Islet of Langerhans (tissue), 1 donor: ENCODE results near the gene PROZ.
"Not testable (repeated sequence)": the region's sequence is repeated elsewhere in the genome, so short reads cannot be mapped to it uniquely, and the experiment has no call there.

Experiments used
- FAIRE-seq: peaks from one replicate; lab custom pipeline; 2011; peaks lifted over from hg19 to GRCh38; lab: Jason Lieb, UNC

Gene PROZ, protein sequence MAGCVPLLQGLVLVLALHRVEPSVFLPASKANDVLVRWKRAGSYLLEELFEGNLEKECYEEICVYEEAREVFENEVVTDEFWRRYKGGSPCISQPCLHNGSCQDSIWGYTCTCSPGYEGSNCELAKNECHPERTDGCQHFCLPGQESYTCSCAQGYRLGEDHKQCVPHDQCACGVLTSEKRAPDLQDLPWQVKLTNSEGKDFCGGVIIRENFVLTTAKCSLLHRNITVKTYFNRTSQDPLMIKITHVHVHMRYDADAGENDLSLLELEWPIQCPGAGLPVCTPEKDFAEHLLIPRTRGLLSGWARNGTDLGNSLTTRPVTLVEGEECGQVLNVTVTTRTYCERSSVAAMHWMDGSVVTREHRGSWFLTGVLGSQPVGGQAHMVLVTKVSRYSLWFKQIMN

DNA sequence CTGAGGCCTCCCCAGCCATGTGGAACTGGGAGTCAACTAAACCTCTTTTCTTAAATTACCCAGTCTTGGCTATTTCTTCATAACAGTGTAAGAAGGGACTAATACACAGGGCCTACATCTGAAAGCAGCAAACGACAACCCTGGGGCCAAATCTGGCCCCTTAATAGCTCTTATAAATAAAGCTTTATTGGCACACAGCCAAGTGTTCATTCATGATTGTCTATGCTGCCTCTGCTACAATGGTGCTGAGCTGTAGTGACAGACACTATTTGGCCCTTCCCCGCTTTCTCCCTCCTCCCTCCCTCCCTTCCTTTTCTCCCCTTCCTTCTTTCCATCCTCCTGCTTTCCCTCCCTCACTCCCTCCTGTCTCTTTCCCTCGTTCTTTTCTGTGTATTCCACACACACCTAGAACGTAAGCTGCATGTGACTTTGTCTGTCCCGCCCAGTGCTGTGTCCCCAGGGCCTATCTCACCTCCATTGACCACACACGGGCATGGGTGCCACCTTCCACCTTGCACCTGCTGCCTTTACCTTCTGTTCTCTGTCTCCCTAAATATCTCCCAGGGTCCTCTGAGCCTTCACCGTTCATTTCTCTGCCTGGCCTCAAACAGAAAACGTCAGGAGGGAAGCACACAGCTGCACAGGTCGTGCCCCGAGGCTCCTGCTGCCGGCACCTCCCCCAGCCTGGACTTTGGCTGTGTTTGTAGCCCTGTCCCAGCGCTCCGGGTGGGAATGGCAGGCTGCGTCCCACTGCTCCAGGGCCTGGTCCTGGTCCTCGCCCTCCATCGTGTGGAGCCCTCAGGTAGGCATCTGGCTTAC is at the start of gene PROZ:
Gene PROZ (plus strand): TSS at position 720 of the 819 bp plus-strand sequence. CDS start 13 bp downstream, at position 733.
- FAIRE-seq, result no peak

DNA sequence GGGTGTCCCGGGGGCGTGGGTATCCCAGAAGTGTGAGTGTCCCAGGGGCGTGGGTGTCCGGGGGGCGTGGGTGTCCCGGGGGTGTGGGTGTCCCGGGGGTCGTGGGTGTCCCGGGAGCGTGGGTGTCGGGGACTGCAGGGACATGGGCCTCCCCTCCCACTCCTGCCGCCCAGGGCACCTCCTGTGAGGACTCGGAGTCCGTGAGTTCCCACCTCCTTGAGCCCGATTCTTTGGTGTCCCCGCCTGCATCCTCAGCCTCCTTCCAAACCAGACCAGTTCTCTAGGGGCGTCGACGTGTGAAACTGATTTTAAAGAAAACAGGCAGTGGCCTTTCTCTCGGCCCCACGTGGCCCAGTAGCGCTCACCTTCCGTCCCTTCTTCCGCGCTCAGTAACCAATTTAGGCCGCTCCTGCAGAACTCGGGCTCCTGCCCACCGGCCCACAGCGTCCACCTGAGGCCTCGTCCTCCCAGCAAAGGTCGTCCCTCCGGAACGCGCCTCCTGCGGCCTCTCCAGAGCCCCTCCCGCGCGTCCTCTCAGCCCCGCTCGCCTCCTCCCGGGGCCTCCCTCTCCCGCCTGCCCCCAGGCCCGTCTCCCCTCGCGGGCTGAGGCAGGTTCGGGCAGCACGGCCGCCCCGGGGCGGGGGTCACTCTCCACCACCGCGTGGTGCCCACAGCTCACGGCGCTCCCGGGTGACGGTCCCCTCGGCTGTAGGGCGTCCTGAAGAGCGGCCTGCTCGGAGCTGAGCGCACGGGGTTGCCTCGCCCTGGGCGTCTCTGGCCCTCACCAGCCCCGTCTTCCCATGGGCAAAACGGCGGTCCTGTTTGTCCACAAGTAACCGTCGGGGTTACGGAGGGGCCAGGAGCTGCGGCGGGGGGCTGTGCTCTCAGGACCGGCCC is 49.0 kb upstream of the PROZ start:
- no peak for FAIRE-seq

DNA sequence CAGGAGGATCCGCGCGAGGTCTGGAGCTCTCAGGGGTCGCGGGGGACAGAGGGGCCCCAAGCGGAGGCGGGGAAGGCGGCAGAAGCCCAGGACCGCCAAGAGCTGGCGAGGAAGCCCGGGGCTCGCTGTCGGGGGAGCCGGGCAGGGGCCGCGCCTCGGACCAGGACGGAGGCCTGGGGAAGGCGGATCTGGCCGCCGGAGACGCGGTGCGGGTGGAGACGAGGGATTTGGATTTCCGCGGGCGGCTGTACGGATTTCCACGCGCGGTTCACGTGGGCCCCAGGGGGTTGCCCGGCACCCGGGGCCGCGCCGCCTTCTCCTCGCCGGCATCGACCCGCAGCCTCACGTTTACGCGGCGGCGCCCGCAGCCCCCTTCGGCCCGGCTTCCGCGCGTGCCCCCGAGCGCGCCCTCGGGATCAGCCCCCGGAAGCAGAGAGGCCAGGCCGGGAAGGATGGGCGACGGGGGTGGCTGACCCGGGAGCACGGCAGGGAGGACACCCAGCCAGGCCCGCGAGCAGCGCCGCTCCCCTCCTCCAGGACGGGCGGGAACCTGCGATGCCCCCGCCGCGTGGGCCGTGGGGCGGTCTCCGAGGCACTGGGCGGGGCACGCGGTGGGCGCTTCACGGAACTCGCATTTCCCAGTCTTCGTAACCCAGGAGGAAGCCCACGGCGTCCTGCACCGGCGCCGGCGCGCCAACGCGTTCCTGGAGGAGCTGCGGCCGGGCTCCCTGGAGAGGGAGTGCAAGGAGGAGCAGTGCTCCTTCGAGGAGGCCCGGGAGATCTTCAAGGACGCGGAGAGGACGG is 48.2 kb upstream of the PROZ start:
- no peak for FAIRE-seq

DNA sequence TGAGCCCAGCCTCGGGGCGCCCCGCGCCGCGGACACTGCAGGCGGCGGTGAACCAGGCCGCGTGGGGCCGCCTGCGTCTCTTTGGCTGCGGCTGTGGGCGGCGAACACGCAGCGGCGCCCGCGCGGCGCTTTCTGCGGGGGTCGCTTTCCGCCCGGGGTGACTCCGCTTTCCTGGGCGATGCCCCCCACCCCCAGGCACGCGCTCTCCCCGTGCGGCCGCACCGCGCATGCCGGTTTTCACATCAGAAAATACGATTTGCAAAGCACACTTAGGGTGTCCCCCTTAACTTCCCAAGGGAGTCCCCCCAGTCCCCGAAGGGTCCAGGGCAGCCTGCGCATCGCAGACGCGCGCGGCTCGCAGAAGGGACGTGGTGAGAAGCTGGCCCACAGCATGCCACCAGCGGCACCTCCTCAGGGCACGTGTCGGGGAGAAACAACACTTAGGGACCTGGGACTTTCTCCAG is 47.6 kb upstream of the PROZ start:
- FAIRE-seq, result no peak

DNA sequence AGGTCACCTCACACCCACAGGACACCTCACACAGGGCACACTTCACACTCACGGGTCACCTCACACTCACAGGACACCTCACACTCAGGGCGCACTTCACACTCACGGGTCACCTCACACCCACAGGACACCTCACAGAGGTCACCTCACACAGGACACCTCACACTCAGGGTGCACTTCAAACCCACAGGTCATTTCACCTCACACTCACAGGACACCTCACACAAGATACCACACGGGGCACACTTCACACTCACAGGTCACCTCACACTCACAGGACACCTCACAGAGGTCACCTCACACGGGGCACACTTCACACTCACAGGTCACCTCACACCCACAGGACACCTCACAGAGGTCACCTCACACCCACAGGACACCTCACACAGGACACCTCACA is 46.6 kb upstream of the PROZ start:
- not testable (repeated sequence) for FAIRE-seq

DNA sequence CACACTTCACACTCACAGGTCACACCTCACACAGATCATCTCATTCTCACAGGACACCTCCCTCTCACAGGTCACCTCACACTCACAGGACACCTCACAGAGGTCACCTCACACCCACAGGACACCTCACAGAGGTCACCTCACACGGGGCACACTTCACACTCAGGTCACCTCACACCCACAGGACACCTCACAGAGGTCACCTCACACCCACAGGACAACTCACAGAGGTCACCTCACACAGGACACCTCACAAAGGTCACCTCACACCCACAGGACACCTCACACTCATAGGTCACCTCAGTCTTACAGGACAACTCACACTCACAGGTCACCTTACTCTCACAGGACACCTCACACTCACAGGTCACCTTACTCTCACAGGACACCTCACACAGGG is 46.0 kb upstream of the PROZ start:
- FAIRE-seq, result not testable (repeated sequence)

DNA sequence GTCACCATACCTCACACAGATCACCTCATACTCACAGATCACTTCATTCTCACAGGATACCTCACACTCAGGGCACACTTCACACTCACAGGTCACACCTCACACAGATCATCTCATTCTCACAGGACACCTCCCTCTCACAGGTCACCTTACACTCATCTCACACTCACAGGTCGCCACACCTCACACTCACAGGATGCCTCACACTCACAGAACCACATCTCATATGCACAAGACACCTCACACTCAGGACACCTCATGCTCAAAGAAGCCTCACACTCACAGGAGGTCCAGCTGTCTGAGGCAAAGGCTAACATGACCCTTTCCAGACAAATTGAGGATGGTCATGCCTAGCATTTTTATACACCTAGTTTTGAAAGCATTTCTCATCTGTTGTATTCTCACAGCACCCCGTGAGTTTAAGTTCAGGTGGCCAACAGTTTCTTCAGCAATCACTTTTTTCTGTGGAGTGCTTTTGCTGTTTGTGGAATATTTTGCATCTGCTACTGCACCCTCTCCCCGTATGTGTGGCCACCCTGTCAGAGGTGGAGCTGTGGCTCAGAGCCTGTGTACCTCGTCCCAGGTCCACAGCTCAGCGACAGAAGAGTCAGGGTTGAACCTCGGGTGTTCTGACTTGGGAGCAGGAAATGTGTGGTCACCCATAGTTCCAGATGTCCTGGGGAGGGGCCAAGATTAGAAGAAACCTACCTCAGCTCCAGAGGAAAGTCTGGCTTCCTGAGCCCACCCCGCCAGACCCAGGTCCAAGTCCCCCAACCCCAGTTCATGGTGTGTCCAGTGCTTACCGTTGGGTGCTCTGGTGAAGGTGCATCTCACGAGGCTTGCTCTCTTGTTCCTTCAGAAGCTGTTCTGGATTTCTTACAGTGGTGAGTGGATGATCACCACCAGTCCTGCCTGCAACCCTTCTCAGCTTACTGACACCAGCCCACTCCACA is 45.3 kb upstream of the PROZ start:
- FAIRE-seq, result no peak

DNA sequence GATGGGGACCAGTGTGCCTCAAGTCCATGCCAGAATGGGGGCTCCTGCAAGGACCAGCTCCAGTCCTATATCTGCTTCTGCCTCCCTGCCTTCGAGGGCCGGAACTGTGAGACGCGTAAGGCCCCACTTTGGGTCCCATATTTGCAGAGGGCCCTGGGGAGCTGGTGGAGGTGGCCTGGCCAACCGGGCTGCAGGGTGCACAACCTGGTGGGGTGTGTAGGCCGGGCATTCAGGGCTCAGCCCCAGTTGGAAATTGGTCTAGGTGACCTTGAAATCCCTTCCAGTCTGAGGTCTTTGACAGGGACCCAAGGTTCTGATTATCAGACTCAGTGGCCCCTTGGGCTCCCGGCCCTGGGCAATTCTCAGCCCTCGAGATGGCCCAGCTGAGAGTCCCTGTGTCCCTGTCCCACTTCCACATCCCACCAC is 44.6 kb upstream of the PROZ start:
- FAIRE-seq, result no peak

DNA sequence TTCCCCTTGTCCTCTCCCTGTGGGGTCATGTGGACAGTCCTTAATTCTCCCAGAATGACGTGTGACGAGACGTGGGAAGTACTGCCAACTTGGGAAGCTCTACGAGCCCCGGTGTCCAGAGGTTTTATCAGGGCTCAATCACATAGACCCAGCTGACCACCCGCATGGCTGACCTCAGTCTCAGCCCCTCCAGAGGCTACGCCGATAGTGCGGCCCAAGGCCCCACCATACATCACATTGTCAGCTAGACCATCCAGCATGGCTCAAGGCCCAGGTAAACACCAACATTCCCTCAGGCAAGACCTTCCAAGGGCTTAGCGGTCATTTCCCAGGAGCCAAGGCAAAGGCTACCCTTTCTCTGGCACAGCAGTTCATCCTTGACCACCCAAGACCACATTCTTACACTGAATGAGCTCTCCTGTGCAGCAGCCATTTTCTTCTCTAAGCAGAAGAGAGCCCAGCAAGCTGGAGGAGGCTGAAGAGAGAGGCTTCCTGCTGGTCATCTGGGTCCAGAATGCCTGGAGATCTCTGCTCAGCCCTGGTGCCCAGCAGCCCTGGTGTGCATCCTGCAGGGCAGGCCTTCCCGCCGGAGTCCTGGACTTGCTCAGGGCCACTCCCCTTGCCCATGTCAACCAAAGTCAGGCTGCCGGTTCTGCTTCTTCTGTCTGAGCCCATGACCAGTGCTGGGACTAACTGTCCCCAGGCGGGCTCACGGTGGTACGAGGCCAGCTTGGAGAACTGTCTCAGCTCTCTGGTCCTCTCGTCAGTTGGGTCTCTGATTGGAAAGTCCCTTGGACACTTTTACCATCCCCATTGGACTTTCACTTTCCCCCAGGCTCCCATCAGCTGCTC is 43.7 kb upstream of the PROZ start:
- FAIRE-seq, result no peak

DNA sequence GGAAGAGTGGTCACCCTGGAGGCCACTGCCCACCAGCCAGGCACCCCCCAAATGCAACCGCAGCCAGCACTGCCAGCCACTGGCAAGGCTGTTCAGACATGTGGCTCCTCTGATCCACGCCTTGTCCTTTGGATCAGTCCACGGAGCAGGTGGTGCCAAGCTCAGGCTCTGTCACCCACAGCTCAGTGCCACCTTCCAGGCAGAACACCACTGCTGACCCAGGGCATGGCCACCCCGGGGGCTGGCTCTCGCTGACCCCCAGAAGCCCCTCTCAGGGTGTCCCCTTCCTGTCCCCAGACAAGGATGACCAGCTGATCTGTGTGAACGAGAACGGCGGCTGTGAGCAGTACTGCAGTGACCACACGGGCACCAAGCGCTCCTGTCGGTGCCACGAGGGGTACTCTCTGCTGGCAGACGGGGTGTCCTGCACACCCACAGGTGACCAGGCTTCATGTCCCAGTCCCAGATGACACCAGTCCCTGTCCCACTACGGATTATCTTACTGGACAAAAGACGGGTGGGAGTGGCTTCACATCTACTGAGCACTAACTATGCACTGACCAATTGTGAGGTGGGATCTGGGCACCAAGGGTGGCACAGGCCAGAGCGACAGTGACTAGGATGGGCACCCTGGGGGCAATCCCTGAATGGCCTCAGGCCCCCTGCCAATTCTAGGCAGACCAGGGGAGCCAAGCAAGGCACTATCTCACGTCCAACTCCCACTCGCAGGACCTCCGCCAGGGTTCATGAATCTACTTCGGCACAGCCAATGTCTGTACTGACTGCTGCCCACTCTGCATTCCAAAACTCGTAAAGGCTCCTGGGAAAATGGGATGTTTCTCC is 42.9 kb upstream of the PROZ start:
- no peak for FAIRE-seq

DNA sequence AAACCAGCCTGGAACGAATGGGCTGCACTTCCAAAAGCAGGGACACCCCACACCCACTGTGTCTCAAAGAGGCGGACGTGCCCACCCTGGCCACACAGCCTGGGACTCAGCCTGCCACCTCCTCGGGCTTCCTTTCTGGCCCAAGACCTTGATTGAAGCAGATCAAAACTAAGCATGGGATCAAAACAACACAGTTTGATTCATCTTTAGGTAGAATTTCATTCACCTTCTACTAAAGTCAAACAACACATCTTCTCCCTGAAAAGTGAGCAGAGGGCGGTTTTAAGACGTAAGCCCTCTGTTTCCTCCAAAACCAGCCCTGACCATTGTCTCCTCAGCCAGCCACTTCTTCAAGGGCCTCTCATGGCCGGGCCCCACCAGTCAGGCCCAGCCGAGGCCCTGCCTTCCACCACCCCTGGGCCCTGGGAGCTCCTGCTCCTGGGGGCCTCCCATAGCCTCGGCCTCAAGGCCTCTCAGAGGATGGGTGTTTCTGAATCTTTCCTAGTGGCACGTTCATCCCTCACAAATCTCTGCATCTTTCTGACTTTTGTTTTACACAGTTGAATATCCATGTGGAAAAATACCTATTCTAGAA is 42.1 kb upstream of the PROZ start:
- FAIRE-seq, result no peak

DNA sequence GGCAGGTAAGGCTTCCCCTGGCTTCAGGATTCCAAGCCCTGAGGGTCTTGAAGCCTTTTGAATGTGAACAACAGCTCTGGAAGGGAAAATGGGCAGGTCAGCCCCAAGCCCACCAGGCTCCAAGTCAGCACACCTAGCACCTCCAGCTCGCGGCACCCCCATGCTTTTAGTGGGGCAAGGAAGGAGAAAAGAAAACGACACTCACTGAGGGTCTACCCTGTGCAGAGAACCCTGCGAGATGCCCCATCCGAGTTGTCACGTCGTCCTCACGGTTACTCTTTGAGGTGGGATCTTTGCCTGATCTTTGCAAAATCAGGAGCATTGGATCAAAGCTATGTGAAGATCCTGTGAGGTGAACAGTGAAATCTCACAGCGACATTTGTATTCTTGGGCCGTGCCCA is 41.6 kb upstream of the PROZ start:
- no peak for FAIRE-seq

DNA sequence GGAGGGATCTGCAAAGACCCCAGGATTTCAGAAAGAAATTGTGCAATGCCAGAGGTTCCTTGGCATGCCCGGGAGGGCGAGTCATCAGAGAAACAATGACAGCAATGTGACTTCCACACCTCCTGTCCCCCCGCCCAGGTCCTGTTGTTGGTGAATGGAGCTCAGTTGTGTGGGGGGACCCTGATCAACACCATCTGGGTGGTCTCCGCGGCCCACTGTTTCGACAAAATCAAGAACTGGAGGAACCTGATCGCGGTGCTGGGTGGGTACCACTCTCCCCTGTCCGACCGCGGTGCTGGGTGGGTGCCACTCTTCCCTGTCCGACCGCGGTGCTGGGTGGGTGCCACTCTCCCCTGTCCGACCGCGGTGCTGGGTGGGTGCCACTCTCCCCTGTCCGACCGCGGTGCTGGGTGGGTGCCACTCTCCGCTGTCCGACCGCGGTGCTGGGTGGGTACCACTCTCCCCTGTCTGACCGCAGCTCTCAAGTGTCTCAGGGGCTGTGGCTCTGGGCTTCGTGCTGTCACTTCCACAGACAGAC is 41.0 kb upstream of the PROZ start:
- FAIRE-seq, result no peak

DNA sequence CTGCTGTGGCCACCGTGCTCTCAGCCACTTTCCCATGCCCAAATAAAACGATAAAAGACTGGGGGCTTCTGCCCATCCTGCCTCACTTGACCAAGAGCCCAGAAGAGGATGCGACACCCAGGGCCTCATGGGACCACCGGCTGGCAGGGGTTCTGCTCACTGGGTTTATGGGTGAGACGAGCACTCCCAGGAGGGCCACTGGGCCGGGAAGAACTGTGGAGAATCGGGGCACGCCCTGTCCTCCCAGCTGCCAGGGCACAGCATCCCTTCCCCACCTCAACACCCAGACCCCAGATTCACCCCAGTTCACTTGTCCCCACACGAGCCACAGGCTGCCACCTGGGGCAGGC is 40.6 kb upstream of the PROZ start:
- FAIRE-seq, result no peak

DNA sequence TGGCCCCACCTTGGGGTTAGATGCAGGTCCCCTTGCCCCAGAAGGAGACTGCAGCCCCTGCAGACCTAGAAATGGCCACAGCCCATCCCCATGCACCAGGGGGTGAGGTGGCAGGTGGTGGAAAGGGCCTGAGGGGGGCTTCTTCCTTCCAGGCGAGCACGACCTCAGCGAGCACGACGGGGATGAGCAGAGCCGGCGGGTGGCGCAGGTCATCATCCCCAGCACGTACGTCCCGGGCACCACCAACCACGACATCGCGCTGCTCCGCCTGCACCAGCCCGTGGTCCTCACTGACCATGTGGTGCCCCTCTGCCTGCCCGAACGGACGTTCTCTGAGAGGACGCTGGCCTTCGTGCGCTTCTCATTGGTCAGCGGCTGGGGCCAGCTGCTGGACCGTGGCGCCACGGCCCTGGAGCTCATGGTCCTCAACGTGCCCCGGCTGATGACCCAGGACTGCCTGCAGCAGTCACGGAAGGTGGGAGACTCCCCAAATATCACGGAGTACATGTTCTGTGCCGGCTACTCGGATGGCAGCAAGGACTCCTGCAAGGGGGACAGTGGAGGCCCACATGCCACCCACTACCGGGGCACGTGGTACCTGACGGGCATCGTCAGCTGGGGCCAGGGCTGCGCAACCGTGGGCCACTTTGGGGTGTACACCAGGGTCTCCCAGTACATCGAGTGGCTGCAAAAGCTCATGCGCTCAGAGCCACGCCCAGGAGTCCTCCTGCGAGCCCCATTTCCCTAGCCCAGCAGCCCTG is 40.0 kb upstream of the PROZ start:
- no peak for FAIRE-seq

DNA sequence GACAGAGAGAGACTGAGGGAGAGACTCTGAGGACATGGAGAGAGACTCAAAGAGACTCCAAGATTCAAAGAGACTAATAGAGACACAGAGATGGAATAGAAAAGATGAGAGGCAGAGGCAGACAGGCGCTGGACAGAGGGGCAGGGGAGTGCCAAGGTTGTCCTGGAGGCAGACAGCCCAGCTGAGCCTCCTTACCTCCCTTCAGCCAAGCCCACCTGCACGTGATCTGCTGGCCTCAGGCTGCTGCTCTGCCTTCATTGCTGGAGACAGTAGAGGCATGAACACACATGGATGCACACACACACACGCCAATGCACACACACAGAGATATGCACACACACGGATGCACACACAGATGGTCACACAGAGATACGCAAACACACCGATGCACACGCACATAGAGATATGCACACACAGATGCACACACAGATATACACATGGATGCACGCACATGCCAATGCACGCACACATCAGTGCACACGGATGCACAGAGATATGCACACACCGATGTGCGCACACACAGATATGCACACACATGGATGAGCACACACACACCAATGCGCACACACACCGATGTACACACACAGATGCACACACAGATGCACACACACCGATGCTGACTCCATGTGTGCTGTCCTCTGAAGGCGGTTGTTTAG is 39.2 kb upstream of the PROZ start:
- FAIRE-seq, result no peak

DNA sequence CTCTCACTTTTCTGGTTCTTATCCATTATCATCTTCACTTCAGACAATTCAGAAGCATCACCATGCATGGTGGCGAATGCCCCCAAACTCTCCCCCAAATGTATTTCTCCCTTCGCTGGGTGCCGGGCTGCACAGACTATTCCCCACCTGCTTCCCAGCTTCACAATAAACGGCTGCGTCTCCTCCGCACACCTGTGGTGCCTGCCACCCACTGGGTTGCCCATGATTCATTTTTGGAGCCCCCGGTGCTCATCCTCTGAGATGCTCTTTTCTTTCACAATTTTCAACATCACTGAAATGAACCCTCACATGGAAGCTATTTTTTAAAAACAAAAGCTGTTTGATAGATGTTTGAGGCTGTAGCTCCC is 38.6 kb upstream of the PROZ start:
- no peak for FAIRE-seq
